Measurements from ENCODE around the gene SULT1B1. TPM values are rescaled to one million over a fixed set of nuclear protein-coding genes. Genes with fewer than 3 reads are reported as not detected.

SULT1B1 gene
- total and polyA plus RNA-seq, 2 of the 8 experiments (the other 6 are each of a cell fraction or from before 2014, with no cell fraction given) = not detected

- Histone ChIP-seq H3K9ac (replicated peaks in 1 of 4; ENCODE audit: extremely low read depth in 1 of 4, low read depth in 3 of 4, low read length in 3 of 4) (no peak overlapping the region), H3K23ac (ENCODE audit: insufficient read length) (no peak overlapping the region), H3K9me3 (ENCODE audit: insufficient read depth in 2 of 2, low read depth in 1 of 2, low read length in 1 of 2) (no peaks in the 10 kb centered on the region), H3K36me3 (ENCODE audit: control insufficient read depth in 2 of 4, insufficient read depth in 4 of 4, low read length in 3 of 4) (no peaks in the 10 kb centered on the region), H2BK20ac (ENCODE audit: low read length) (no peak overlapping the region), H3K27me3 (replicated peaks in 1 of 4; ENCODE audit: control insufficient read depth in 3 of 4, extremely low read depth in 1 of 4, insufficient read depth in 3 of 4, low read length in 3 of 4) (no peaks in the 10 kb centered on the region), H2BK5ac (ENCODE audit: low read depth, low read length) (no peak overlapping the region), H3K27ac (ENCODE audit: low read depth, low read length) (no peak overlapping the region), H3K79me1 (ENCODE audit: low read depth, low read length) (no peaks in the 10 kb centered on the region), H2AFZ (ENCODE audit: low read length) (no peak overlapping the region), H3K4me2 (ENCODE audit: insufficient read depth in 1 of 2, low read depth in 2 of 2, low read length in 2 of 2) (no peak overlapping the region), H2BK120ac (replicated peaks; ENCODE audit: low read depth, low read length) (no peak overlapping the region), H4K8ac (ENCODE audit: extremely low read depth, insufficient read depth, low read length) (no peak overlapping the region), H3K23me2 (ENCODE audit: low read depth, low read length) (no peaks in the 10 kb centered on the region), H2AK5ac (ENCODE audit: low read depth, low read length) (no peak overlapping the region), H3K4me3 (ENCODE audit: extremely low read depth in 1 of 4, insufficient read depth in 2 of 4, low read depth in 3 of 4, low read length in 4 of 4) (no peak overlapping the region), H3K4me1 (replicated peaks in 1 of 4; ENCODE audit: control insufficient read depth in 3 of 4, insufficient read depth in 4 of 4, low read length in 3 of 4) (no peaks in the 10 kb centered on the region; a peak in 1 of 7 replicates), H4K20me1 (replicated peaks in 1 of 2; ENCODE audit: control insufficient read depth in 1 of 2, insufficient read depth in 2 of 2, low read length in 2 of 2) (no peaks in the 10 kb centered on the region), H3K56ac (replicated peaks; ENCODE audit: insufficient read length, low read depth, low read length) (no peak overlapping the region), H3K18ac (ENCODE audit: extremely low read depth, low read length) (no peak overlapping the region), H3K14ac (ENCODE audit: insufficient read length) (no peak overlapping the region), H3K4ac (replicated peaks; ENCODE audit: insufficient read length, low read depth, low read length) (no peak overlapping the region), H2BK12ac (ENCODE audit: low read depth, low read length) (no peak overlapping the region), H4K5ac (ENCODE audit: insufficient read length, low read depth, low read length) (no peak overlapping the region), H2BK15ac (ENCODE audit: low read length) (no peak overlapping the region), H4K91ac (replicated peaks; ENCODE audit: insufficient read length, low read length) (no peak overlapping the region), H3K79me2 (ENCODE audit: control insufficient read depth in 1 of 2, insufficient read depth in 2 of 2, low read length in 2 of 2) (no peaks in the 10 kb centered on the region)
- no peak for TF ChIP-seq MAFK (IDR thresholded peaks at IDR 0.05; ENCODE audit: low read depth, low read length)
- FAIRE-seq (no peak), DNase-seq (ENCODE audit: low read depth in 1 of 2, low spot score in 2 of 2) (no peak)
- CTCF ChIA-PET (ENCODE audit: partially characterized antibody) = no interaction called here
- POLR2A ChIA-PET (ENCODE audit: partially characterized antibody) = no interaction called here
Observed at GRCh38 chr4:69730002-69730401, 30.4 kb downstream of the SULT1B1 start.
